ENCODE measurements around the gene H2BK1. TPM values are rescaled to one million over a fixed set of nuclear protein-coding genes. Genes with fewer than 3 reads are reported as not detected.

Gene H2BK1
- total RNA-seq, 1 donor from 2014 or later, result not detected

DNA sequence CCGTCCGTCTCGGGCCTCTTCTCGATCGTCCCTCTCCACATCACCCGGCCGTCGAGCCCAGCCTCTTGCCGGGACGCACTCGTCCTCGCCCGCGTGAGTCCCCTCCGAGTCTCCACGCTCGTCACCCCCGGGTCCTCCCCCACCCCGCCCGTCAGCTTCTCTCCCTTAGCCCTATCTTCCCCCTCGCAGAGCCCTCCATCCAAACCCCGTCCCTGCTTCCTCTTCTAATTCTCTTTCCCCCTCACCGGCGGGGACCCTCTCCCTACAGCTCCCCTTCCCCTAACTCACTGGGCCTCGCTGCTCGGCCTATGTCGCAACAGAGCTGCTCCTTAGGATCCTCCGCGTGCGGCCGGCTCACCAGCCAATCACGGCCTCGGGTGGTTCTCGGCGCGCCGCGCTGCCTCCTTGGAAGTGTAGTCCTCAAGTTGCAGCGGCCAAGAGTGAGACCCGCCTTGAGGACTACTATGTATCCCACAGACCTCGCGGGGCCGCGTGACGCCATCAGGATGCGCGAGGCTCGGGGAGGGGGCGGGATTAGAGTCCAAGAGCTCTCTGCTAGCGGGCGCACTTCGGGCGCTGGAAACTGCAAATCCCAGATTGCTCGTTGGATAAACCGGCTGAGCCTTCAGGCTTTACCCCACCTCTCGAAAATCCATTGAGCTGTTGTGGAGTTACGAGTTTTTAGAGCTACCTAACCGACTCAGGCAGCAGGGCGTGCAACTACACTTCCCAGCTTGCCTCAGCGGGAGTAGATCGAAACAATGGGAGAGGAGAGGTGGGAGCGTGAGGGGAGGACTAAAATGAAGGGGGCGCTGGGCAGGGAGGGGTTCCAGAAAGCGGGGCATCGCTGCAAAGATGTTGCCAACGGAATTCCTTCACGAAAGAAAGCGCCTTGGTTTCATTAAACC lies 16.8 kb upstream of the H2BK1 start, which contains the start of gene ABCF2:
Gene ABCF2 (minus strand): TSS at position 331 of the 908 bp plus-strand sequence. CDS start 747 bp downstream, outside the sequence.
- intact Hi-C loops (cut with DNase I), result no loop called here
- peaks cover 30% of the 10 kb centered on the region for H3K4me1 ChIP-seq
- TF ChIP-seq, protein P1, sequence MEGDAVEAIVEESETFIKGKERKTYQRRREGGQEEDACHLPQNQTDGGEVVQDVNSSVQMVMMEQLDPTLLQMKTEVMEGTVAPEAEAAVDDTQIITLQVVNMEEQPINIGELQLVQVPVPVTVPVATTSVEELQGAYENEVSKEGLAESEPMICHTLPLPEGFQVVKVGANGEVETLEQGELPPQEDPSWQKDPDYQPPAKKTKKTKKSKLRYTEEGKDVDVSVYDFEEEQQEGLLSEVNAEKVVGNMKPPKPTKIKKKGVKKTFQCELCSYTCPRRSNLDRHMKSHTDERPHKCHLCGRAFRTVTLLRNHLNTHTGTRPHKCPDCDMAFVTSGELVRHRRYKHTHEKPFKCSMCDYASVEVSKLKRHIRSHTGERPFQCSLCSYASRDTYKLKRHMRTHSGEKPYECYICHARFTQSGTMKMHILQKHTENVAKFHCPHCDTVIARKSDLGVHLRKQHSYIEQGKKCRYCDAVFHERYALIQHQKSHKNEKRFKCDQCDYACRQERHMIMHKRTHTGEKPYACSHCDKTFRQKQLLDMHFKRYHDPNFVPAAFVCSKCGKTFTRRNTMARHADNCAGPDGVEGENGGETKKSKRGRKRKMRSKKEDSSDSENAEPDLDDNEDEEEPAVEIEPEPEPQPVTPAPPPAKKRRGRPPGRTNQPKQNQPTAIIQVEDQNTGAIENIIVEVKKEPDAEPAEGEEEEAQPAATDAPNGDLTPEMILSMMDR (IDR thresholded peaks at IDR 0.05), result no peak
- TF ChIP-seq POLR2AphosphoS5 (IDR thresholded peaks at IDR 0.05; ENCODE audit: insufficient read depth in 1 of 2, low read depth in 1 of 2) (peak; percentile 94 to 99), POLR2A (IDR thresholded peaks at IDR 0.05) (peak in 1 of 2 donors; percentile 15)

DNA sequence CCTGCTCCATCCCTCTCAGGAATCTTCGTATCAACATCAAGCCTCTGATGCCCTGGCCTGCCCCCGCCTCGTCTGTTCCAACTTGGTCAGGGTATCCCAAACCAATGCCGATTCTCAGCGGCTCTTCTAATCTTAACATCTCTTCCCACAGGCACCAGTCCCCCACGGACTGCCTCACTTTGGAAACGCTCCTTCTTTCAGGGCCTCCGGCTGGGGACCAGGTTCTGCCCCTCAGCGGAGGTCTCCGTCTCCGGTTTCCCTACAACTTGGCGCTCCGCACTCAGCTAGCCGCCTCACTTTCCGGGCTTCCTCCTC lies 16.2 kb upstream of the H2BK1 start:
- Histone ChIP-seq H3K9me3 (no peaks in the 10 kb centered on the region), H3K27ac (no peak overlapping the region), H3K36me3 (peaks cover 0 to 33% of the 10 kb centered on the region in 2 donors), H3K4me1 (peaks cover 24% of the 10 kb centered on the region), H3K27me3 (no peaks in the 10 kb centered on the region), H3K4me3 (peak overlapping the region; percentile 82 to 92)
- TF ChIP-seq POLR2AphosphoS5 (IDR thresholded peaks at IDR 0.05; ENCODE audit: insufficient read depth in 1 of 2, low read depth in 1 of 2) (no peak), POLR2A (IDR thresholded peaks at IDR 0.05) (no peak)
- TF ChIP-seq, protein P1 (IDR thresholded peaks at IDR 0.05), result no peak
- intact Hi-C loops (cut with DNase I), result no loop called here
- no peak for DNase-seq (ENCODE audit: extremely low spot score in 2 of 2)

More for the DNA sequence above, 16.8 kb upstream of the H2BK1 start, which contains the start of gene ABCF2:
- H3K27me3 ChIP-seq, result no peaks in the 10 kb centered on the region
- no peaks in the 10 kb centered on the region for H3K9me3 ChIP-seq
- peak within 1 kb of the TSS; percentile 57 for H3K27ac ChIP-seq
- H3K4me3 ChIP-seq, result peak within 1 kb of the TSS; percentile 82 to 92
- DNase-seq (ENCODE audit: extremely low spot score in 2 of 2), result peak; percentile 99
- peaks cover 0 to 27% of the 10 kb centered on the region in 2 donors for H3K36me3 ChIP-seq

DNA sequence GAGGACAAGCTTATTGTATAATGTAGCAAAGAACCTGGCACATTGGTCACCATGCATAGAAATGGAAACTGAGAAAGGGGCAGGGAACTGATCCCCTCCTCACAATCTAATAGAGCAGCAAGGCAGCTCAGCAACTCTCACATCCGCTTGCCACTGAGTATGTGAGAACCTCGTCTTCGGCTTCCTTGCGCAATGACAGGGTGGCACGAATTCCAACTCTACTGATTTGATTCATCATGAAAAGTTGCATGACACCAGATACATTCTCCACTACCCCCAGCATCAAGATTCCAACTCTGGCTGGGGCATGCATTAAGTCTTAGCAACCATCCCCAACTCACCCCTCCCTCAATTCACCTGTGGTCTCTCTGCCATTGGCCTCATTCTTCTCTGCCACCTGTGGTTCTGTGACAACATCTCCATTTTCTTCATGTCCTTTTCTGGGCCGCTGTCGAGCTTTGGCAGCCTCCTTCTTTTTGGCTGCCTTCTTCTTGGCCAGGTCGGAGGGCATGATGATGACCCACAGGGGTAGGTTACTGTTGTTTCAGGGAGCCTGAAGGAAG lies 15.7 kb upstream of the H2BK1 start:
- Histone ChIP-seq H3K4me1 (peaks cover 24% of the 10 kb centered on the region), H3K27ac (no peak overlapping the region), H3K4me3 (peak overlapping the region; percentile 82 to 92), H3K27me3 (no peaks in the 10 kb centered on the region), H3K36me3 (peaks cover 0 to 38% of the 10 kb centered on the region in 2 donors), H3K9me3 (no peaks in the 10 kb centered on the region)
- TF ChIP-seq POLR2A (IDR thresholded peaks at IDR 0.05), result no peak
- TF ChIP-seq POLR2AphosphoS5 (IDR thresholded peaks at IDR 0.05; ENCODE audit: insufficient read depth in 1 of 2, low read depth in 1 of 2), result no peak
- TF ChIP-seq, protein P1 (IDR thresholded peaks at IDR 0.05), result no peak
- DNase-seq (ENCODE audit: extremely low spot score in 2 of 2), result no peak
- intact Hi-C loops (cut with DNase I), result no loop called here

DNA sequence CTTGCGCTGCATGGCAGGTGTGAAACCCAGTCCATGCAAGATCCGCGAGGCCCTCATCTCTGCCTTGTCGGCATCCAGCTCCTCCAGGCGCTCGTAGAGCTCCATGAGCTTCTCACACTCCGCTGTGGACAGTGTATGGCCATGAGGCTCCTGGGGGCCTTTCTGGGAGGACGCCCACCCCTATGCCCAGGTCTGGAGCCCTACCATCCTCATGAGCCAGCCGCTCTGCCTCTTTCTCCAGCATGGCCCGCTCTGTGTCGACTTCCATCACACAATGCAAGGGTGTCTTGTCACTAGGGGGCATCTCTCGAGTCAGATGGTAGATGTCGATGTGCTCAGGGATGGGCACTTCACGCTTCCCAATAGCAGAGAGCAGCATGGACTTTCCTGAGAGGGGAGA lies 13.4 kb upstream of the H2BK1 start:
- Histone ChIP-seq H3K27me3 (no peaks in the 10 kb centered on the region), H3K36me3 (peaks cover 0 to 59% of the 10 kb centered on the region in 2 donors), H3K4me3 (no peak overlapping the region), H3K4me1 (peaks cover 24% of the 10 kb centered on the region), H3K27ac (no peak overlapping the region), H3K9me3 (no peaks in the 10 kb centered on the region)
- TF ChIP-seq, protein P1 (IDR thresholded peaks at IDR 0.05), result no peak
- TF ChIP-seq POLR2A (IDR thresholded peaks at IDR 0.05), result no peak
- no peak for TF ChIP-seq POLR2AphosphoS5 (IDR thresholded peaks at IDR 0.05; ENCODE audit: insufficient read depth in 1 of 2, low read depth in 1 of 2)
- no peak for DNase-seq (ENCODE audit: extremely low spot score in 2 of 2)
- intact Hi-C loops (cut with DNase I), result no loop called here

All from vagina (tissue), 2 donors.